NCI-H146 (cell line): Measurements from ENCODE around the gene ADORA2A.

Experiments used
- DNase-seq: peaks from one replicate; lab custom pipeline; 2025; lab: John Stamatoyannopoulos, UW

The ADORA2A gene

GRCh38 chr22:24427500-24428164, at the start of gene ADORA2A:
Gene ADORA2A (plus strand): TSS chr22:24427599. CDS start chr22:24433405, 5,806 bp downstream.
- DNase-seq = no peak

- DNase-seq = no peak
These were observed 47.9 kb upstream of the ADORA2A start for GRCh38 chr22:24379536-24379935.

DNA sequence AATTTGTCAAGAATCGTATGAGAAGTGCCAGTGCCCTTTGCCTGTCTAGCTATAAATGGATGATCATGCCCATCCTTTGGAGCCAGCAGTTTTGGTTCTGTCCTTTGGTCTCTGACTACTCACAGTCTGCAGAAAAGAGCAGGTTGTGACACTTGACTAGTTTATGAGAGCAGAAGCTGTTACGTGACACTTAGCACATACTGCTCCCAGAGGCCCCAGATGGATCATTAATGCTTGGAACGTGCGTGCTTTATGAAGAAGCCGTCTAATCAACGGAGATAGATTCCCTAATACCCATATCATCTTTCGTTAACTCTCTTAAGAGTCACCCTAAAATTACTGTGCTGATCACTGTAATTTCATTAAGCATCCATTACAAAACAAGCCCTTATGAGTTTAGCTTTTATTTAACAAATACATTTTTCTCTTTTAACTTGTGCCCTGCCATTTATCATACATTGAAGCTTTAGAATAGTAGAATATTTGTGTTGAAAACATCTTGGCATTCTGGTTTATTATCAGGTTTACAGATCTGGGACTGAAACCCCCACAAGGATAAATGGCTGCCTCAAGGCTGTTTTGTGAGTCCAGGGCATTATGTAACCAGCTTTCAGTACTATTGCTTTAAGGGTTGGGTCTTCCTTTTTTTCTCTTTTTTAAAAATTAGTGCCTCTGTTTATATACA, 47.0 kb upstream of the ADORA2A start:
- DNase-seq = no peak

GRCh38 chr22:24380905-24381230, 46.5 kb upstream of the ADORA2A start:
- no peak for DNase-seq

DNA sequence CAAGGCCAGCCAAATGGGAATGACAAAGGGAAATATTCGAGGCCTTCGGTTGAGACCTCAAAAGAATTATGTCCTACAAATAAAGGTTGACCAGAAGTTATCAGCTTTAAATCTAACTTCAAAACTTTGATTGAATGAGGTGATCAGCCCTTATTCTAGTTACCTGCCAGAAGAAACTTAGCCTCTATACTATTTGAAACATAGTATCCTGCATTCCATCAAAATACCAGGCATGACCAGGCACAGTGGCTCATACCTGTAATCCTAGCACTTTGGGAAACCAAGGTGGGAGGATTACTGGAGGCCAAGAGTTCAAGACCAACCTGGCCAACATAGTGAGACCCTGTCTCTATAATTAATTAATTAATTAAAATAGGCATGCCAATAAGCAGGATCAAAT, 44.3 kb upstream of the ADORA2A start:
- DNase-seq = no peak

- DNase-seq = no peak
These were observed 43.3 kb upstream of the ADORA2A start for GRCh38 chr22:24384131-24384530.

- DNase-seq = no peak
These were observed 40.4 kb upstream of the ADORA2A start for GRCh38 chr22:24386937-24387471.

DNA sequence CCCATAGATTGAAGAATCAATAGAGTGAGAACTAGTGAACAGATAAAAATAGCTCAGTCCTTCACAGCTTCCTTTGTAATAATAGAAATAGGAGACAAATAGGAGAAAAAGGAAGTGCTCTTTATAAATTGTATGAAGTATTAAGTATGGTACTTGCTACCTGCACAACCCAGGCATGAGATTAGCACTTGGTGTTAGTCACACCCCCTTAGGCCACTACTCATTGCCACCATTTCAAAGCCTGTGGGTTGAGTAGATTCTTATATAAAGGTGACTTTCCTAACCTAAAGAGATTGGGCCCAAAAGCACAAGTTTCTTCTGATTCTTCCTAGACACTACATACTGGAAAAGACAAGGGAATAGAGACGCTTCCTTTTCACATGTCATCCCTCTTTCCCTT, 37.7 kb upstream of the ADORA2A start:
- no peak for DNase-seq

DNA sequence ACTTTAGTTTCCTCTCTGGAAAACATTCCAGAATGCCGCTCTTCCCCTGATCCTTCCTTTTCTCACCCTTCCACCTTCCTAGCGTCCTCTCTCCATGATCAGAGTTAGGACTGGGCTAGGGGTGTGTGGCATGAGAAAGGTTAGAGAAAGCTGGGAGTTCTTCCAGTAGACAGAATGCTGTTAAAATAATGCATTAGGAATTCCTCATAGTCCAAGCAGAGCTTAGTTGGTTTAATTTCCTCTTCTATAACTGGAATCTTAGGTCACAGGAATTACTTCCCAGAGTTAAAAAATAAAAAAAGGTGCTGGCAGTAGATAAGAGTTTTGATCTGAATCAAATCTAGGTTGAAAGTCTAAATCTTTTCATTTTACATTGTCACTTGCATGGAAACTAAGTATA, 37.2 kb upstream of the ADORA2A start:
- DNase-seq = no peak

DNA sequence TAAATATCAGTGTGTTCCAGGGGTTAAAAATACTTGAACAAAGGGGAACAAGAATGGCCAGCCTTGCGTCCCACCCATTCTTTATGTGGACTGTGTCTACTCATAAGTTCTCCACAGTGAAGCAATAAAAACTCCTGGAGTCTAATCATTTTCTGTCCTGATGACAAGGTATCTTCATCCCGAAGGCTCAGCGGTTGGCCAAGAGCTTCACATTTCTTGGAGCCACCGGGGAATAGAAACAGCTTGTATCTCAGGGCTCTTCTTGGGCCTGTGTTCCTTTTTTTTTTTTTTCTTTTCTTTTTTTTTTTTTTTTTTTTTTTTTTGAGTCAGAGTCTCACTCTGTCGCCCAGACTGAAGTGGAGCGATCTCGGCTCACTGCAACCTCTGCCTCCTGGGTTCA, 36.8 kb upstream of the ADORA2A start:
- no peak for DNase-seq

DNA sequence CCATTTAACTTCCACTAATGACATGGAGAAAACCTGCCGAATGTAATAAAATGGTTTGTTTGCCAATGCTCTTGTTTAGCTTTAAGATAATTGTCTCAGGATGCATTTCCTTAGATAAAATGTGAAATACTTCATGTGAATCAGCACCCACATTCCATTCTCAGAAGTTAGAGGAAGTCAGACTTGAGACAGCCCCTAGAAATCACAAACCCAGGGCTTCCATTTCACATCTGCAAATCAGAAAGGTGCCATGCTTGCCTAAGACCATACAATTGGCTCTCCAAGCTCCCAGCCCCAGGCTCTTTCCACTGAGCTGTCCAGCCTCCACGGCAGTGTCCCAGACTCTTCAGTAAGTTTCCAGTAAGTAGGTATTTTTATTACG, 35.6 kb upstream of the ADORA2A start:
- no peak for DNase-seq

GRCh38 chr22:24392218-24392931, 35.0 kb upstream of the ADORA2A start:
- DNase-seq = peak; percentile 75

GRCh38 chr22:24393012-24393559, 34.3 kb upstream of the ADORA2A start:
- no peak for DNase-seq

GRCh38 chr22:24393848-24394247, 33.6 kb upstream of the ADORA2A start:
- no peak for DNase-seq

GRCh38 chr22:24394254-24394653, 33.1 kb upstream of the ADORA2A start:
- no peak for DNase-seq

DNA sequence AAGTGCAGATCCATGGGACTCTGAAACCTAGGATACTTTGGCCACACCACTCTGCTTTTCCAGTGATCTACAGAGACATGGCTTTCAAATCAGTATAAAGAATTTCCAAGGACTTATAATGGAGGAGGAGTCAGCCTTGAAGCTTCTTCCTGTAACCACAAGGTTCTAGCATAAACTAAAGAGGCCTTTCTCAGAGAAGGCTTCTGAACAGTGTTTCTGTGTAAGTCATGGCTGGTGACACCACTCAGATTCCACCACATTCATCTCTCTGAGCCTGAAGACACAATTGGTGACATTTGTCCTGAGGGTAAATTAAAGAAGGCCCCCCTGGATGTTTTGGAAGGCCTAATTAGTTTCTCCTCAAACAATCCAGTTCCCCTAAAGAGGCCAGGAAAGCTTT, 29.0 kb upstream of the ADORA2A start:
- no peak for DNase-seq

DNA sequence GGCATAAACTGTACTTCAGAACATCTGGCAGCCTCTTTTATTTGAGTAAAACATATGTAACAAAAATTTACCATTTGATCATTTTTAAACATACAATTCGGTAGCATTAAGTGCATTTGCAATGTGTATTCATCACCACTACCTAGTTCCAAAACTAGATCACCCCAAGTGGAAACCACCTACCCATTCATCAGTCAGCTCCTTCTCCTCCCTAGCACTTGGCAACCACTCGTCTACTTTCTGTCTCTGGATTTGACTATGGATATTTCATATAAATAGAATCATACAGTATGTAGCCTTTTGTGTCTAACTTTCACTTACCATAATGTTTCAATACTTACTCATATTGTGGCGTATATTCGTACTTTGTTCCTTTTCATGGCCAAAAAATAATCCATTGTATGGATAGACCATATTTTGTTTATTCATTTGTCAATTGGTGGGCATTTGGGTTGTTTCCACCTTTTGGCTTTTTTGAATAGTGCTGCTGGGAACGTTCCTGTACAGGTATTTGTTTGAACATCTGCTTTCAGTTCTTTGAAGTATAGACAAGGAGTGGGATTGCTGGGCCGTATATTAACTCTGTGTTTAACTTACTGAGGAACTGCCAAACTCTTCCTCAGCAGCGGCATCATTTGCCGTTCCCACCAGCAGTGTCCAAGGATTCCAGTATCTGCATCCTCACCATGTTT, 27.2 kb upstream of the ADORA2A start:
- DNase-seq = no peak

DNA sequence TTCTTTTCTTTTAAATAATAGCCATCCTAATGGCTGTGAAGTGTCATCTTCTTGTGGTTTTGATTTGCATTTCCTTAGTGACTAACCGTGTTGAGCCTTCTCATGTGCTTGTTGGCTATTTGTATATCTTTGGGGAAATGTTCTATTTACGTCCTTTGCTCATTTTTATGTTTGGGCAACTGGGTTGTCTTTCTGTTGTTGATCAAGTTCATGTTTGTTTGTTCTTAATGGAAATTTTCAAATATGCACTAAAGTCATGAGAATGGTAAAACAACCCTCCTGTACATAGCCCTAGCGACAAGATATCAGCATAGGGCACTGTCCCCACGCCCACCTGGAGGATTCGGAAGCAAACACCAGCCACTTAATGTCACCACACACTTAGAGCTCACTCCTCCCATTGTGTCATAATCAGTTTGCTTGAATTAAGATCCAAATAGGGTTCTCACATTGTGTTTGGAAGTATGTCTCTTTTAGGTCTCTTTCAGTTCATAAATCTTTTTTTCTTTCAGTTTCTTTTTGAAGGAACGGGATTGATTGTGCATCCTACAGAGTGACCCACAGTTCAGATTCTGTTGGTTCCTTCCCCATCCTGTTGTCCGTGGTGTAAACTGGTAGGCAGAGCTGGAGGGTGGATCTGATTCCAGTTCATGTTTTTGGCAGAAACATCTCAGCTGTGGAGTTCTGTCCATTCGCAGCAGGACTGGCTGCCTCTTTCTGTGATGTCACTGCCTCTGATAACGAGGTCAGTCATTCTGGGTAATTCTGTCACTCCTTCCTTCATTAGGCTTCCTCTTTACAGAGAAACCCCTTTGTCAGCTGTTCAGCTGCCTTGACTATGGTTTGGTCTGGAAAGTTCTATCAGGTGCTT, 26.4 kb upstream of the ADORA2A start:
- DNase-seq = no peak

DNA sequence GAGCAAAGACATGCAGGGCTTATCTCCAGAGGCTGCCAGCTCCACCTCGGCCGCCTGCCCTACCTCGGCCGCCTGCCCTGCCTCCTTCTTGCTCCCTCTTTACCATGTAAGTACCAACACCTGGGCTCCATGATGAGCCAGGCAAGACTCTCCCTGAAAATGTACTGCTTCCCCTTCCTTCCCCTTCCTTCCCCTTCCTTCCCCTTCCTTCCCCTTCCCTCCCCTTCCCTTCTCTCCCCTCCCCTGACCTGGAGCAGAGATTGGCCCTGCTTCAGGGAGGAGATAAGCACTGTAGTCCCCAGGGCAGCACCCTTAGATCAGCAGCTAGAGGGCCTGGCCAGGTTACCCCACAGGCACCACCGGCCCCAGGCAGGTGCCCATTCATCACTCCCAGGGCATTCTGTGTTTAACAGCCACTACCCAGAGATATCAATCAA, 25.4 kb upstream of the ADORA2A start:
- no peak for DNase-seq

GRCh38 chr22:24402460-24403192, 24.8 kb upstream of the ADORA2A start:
- DNase-seq = no peak
